Suprapubic skin (tissue), 4 donors: ENCODE results near the gene CAPRIN1.

Experiments used
- CTCF ChIP-seq, 2 donors: fragments of 200-600 bp in 1 of 2; fragments of 450-650 bp in 1 of 2; sonication (generic) in 1 of 2; IDR thresholded peaks; one replicate each; pipeline ENCODE4 v1.5.1; 2016 to 2019; ENCODE audit warnings: antibody characterized with exemption in 2 of 2, mild to moderate bottlenecking in 1 of 2, moderate library complexity in 1 of 2
- EP300 ChIP-seq: sonication (generic); formaldehyde crosslinking; IDR thresholded peaks from one replicate; pipeline ENCODE4 v1.6.1; 2017; ENCODE audit warnings: antibody characterized with exemption
- POLR2A ChIP-seq, 2 donors: fragments of 450-650 bp; IDR thresholded peaks; one replicate each; pipeline ENCODE4 v1.6.1; 2017; ENCODE audit warnings: antibody characterized with exemption in 2 of 2, mild to moderate bottlenecking in 2 of 2, moderate library complexity in 2 of 2
- POLR2AphosphoS5 ChIP-seq, 3 donors: sonication (generic); formaldehyde crosslinking; IDR thresholded peaks; one replicate each; pipeline ENCODE4 v1.6.1; 2017; ENCODE audit warnings: antibody characterized with exemption in 3 of 3

- TF ChIP-seq POLR2A (IDR thresholded peaks at IDR 0.05) = no peak
- TF ChIP-seq POLR2AphosphoS5 (IDR thresholded peaks at IDR 0.05) = no peak
- no peak for TF ChIP-seq CTCF (IDR thresholded peaks at IDR 0.05)
- no peak for TF ChIP-seq EP300
These were observed 14.5 kb upstream of the CAPRIN1 start for GRCh38 chr11:34037016-34037415.
